B cell (primary cell): ENCODE measurements around the gene ZDHHC20. TPM values are rescaled to one million over a fixed set of nuclear protein-coding genes. Genes with fewer than 3 reads are reported as not detected.
"Not testable (repeated sequence)": the region's sequence is repeated elsewhere in the genome, so short reads cannot be mapped to it uniquely, and the experiment has no call there.

ENCODE experiments used
- ATAC-seq: fragments of 200-7000 bp; cut with Tn5 transposase; one replicate; pipeline ENCODE4 v1.10.0; 2021; ENCODE audit warnings: low read depth, mild to moderate bottlenecking, moderate number of reproducible peaks, moderate library complexity
- CTCF ChIA-PET: fragments of 350-600 bp; sonication (Branson Sonifier 250); formaldehyde crosslinking; loops from one replicate; lab custom pipeline; 2021; ENCODE audit warnings: antibody characterized with exemption, inconsistent platforms; lab: Charles Lee
- POLR2A ChIA-PET: fragments of 350-600 bp; sonication (Branson Sonifier 250); formaldehyde crosslinking; loops from one replicate; lab custom pipeline; 2021; ENCODE audit warnings: antibody characterized with exemption; lab: Charles Lee
- DNase-seq: peaks from one replicate; pipeline ENCODE4 v3.0.0; 2013
- H2AFZ ChIP-seq: 2 replicates; pipeline ENCODE4 v1.6.1; 2012; ENCODE audit warnings: mild to moderate bottlenecking, low read depth, low read length; ENCODE audit not compliant: insufficient read depth, poor library complexity, severe bottlenecking
- H3K27ac ChIP-seq, 2 donors: 1 replicate in 1 of 2; 2 replicates in 1 of 2; pipeline ENCODE4 v1.5.1; 2012 to 2013; ENCODE audit warnings: low read length in 2 of 2, mild to moderate bottlenecking in 2 of 2, moderate library complexity in 1 of 2
- H3K27me3 ChIP-seq, 4 experiments: fragments of 200-600 bp in 1 of 4; sonication (generic) in 1 of 4; replicated peaks in 1 of 4; 1 replicate in 2 of 4; 2 replicates in 2 of 4; pipeline versions ENCODE4 v1.6.1 to v1.7.0; 2013 to 2016; ENCODE audit warnings: low read length in 3 of 4, mild to moderate bottlenecking in 2 of 4, mixed read lengths in 1 of 4, moderate library complexity in 1 of 4; ENCODE audit not compliant: insufficient read depth in 4 of 4, control insufficient read depth in 3 of 4; ENCODE audit errors: control extremely low read depth in 1 of 4
- H3K36me3 ChIP-seq, 2 experiments: replicated peaks in 1 of 2; 1 replicate in 1 of 2; 2 replicates in 1 of 2; pipeline versions ENCODE4 v1.6.1 to v1.7.1; 2013; ENCODE audit warnings: low read length in 1 of 2; ENCODE audit not compliant: insufficient read depth in 2 of 2, control insufficient read depth in 1 of 2; ENCODE audit errors: control extremely low read depth in 1 of 2, extremely low read depth in 1 of 2
- H3K4me1 ChIP-seq, 2 donors: fragments of 200-600 bp in 1 of 2; sonication (generic) in 1 of 2; 1 replicate in 1 of 2; 2 replicates in 1 of 2; pipeline versions ENCODE4 v1.5.1 to v1.6.1; 2013 to 2017; ENCODE audit warnings: low read length in 2 of 2; ENCODE audit not compliant: control insufficient read depth in 2 of 2, insufficient read depth in 2 of 2
- H3K4me2 ChIP-seq: replicated peaks from 2 replicates; pipeline ENCODE3; 2012; ENCODE audit warnings: mild to moderate bottlenecking, low read depth, low read length; ENCODE audit not compliant: poor library complexity, severe bottlenecking
- H3K4me3 ChIP-seq, 5 experiments: fragments of 200-600 bp in 1 of 5; sonication (generic) in 1 of 5; 1 replicate in 3 of 5; 2 replicates in 2 of 5; pipeline versions ENCODE4 v1.5.1 to v1.7.0; 2011 to 2016; ENCODE audit warnings: low read length in 4 of 5, mild to moderate bottlenecking in 4 of 5, low read depth in 2 of 5, control low read depth in 1 of 5, moderate library complexity in 1 of 5; ENCODE audit not compliant: insufficient read depth in 1 of 5; ENCODE audit errors: control extremely low read depth in 1 of 5, extremely low read depth in 1 of 5
- H3K79me2 ChIP-seq: fragments of 200-600 bp; sonication (generic); one replicate; pipeline ENCODE4 v1.6.0; 2016; ENCODE audit warnings: low read length; ENCODE audit not compliant: control insufficient read depth, insufficient read depth
- H3K9ac ChIP-seq: fragments of 200-600 bp; sonication (generic); 2 replicates; pipeline ENCODE4 v1.6.1; 2017; ENCODE audit warnings: mild to moderate bottlenecking, low read length, moderate library complexity
- H3K9me3 ChIP-seq, 3 donors: one replicate each; pipeline versions ENCODE4 v1.6.1 to v1.7.1; 2013; ENCODE audit warnings: low read length in 2 of 3; ENCODE audit not compliant: control insufficient read depth in 2 of 3, insufficient read depth in 1 of 3; ENCODE audit errors: control extremely low read depth in 1 of 3
- H4K20me1 ChIP-seq: 2 replicates; pipeline ENCODE4 v1.6.0; 2012; ENCODE audit warnings: mild to moderate bottlenecking, low read length; ENCODE audit not compliant: insufficient read depth, control insufficient read depth, poor library complexity, severe bottlenecking
- H3K27ac Mint-ChIP-seq: one replicate; pipeline ENCODE4 v1.8.0; 2021; ENCODE audit warnings: mixed read lengths
- H3K27me3 Mint-ChIP-seq: one replicate; pipeline ENCODE4 v1.8.0; 2021; ENCODE audit warnings: mixed read lengths
- H3K4me1 Mint-ChIP-seq: one replicate; pipeline ENCODE4 v1.8.0; 2021; ENCODE audit warnings: mixed read lengths
- H3K4me3 Mint-ChIP-seq: one replicate; pipeline ENCODE4 v1.8.0; 2021; ENCODE audit warnings: mixed read lengths
- H3K9me3 Mint-ChIP-seq: one replicate; pipeline ENCODE4 v1.8.0; 2022; ENCODE audit warnings: mixed read lengths; ENCODE audit not compliant: insufficient read depth
- CTCF ChIP-seq: fragments of 200-600 bp; IDR thresholded peaks from one replicate; pipeline ENCODE4 v1.8.0; 2022; ENCODE audit warnings: antibody characterized with exemption, mild to moderate bottlenecking
- EZH2 ChIP-seq: IDR thresholded peaks from 2 replicates; pipeline ENCODE4 v1.6.1; 2012; ENCODE audit warnings: borderline replicate concordance, low read depth, mild to moderate bottlenecking, moderate library complexity, low read length; ENCODE audit not compliant: insufficient read depth, poor library complexity, severe bottlenecking
- WGBS: methylation state at CpG from one replicate; pipeline ENCODE4 v1.1.5; 2013; ENCODE audit warnings: missing lambda C conversion rate; ENCODE audit not compliant: insufficient coverage; 5-methylcytosine and 5-hydroxymethylcytosine counted together
- intact Hi-C: fragments of 100-400 bp; cut with micrococcal nuclease; formaldehyde crosslinking; loops from one replicate; pipeline ENCODE4 v1.10.0; 2022
- polyA plus RNA-seq: library from polyadenylated mRNA; depleted of rRNA; stranded (reverse); fragments of >200 nt; gene quantifications from 2 replicates; pipeline ENCODE4 v1.2.3, GENCODE V29; 2012
- total RNA-seq, 2 donors: library from RNA; stranded (reverse); fragments of 120-200 nt in 1 of 2; gene quantifications; 1 replicate in 1 of 2; 2 replicates in 1 of 2; pipeline versions ENCODE4 v1.2.3 to v1.2.4, GENCODE V29; 2013 to 2022

Gene ZDHHC20
- total and polyA plus RNA-seq, 2 donors (not counting 1 experiment from before 2014, with no cell fraction given): 10.3 to 61.5 TPM

GRCh38 chr13:21383090-21383489, 76.0 kb downstream of the ZDHHC20 start:
- Histone ChIP-seq H3K4me1 (no peaks in the 10 kb centered on the region), H4K20me1 (no peaks in the 10 kb centered on the region), H3K9ac (no peak overlapping the region), H3K27ac (no peak overlapping the region), H3K36me3 (peaks cover 10 to 62% of the 10 kb centered on the region in 2 experiments), H3K4me2 (no peak overlapping the region), H3K9me3 (peaks cover 0 to 2% (median 0%) of the 10 kb centered on the region in 3 donors), H3K27me3 (no peaks in the 10 kb centered on the region), H2AFZ (no peak overlapping the region), H3K79me2 (no peaks in the 10 kb centered on the region), H3K4me3 (no peak overlapping the region)
- 95% methylated on average over 3 of the region's 6 CpGs for WGBS
- intact Hi-C loops: no loop called here
- no peak for DNase-seq
- Mint-ChIP-seq H3K4me1 (no peaks in the 10 kb centered on the region), H3K4me3 (no peak overlapping the region), H3K27me3 (no peaks in the 10 kb centered on the region), H3K9me3 (no peaks in the 10 kb centered on the region), H3K27ac (no peak overlapping the region)
- POLR2A ChIA-PET: no interaction called here
- CTCF ChIA-PET: no interaction called here
- ATAC-seq: no peak
- TF ChIP-seq CTCF (no peak), EZH2 (no peak)

DNA sequence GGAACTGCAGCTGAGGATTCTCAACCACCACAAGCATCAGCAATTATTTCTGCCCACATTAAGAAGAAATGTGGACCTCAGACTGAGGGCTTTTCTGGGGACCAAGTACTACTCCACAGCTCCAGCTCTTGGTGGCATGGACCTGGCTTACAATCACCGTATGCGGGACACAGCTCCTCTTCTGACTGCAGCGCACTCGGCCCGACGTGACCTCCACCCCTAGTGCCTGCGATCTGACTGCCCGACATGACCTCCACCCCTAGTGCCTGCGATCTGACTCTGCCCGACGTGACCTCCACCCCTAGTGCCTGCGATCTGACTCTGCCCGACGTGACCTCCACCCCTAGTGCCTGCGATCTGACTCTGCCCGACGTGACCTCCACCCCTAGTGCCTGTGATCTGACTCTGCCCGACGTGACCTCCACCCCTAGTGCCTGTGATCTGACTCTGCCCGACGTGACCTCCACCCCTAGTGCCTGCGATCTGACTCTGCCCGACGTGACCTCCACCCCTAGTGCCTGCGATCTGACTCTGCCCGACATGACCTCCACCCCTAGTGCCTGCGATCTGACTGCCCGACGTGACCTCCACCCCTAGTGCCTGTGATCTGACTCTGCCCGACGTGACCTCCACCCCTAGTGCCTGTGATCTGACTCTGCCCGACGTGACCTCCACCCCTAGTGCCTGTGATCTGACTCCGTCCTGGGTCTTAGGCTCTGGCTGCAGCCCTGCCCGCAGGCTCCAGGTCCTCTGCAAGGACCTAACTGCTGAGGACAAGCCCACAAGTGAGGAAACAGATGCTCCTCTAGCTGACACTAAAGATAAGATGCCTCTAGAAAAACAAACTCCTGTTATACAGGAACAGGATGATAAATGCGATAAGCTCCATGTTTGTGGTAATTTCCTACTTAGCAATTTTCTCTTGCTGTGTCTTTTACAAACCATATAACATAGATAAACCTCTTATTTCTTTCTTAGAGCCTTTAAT, 81.8 kb downstream of the ZDHHC20 start:
- H3K79me2 ChIP-seq, H3K4me1 ChIP-seq, H3K4me1 Mint-ChIP-seq, H2AFZ ChIP-seq, ATAC-seq, POLR2A ChIA-PET, H3K27ac ChIP-seq, H3K27me3 Mint-ChIP-seq, H4K20me1 ChIP-seq, DNase-seq, H3K9ac ChIP-seq, H3K9me3 ChIP-seq, H3K4me3 ChIP-seq, H3K4me3 Mint-ChIP-seq, H3K27me3 ChIP-seq, H3K9me3 Mint-ChIP-seq, H3K27ac Mint-ChIP-seq, H3K4me2 ChIP-seq: not testable (repeated sequence)
- WGBS: 95% methylated on average over 14 of the region's 36 CpGs
- H3K36me3 ChIP-seq: peaks cover 11 to 42% of the 10 kb centered on the region in 2 experiments
- intact Hi-C loops: loop anchor here (5.0 kb wide), 1 partner anchor 100 kb away; no protein-coding TSS in a partner anchor
- CTCF ChIA-PET: interaction anchor here (1.0 kb wide), 1 partner anchor 102 kb away, joined by 4 read pairs; no protein-coding TSS in a partner anchor
